H1 (cell line): ENCODE results near the gene VAV2.

Experiments
- BACH1 ChIP-seq: IDR thresholded peaks from 2 replicates; pipeline ENCODE4 v1.6.1; 2012; ENCODE audit warnings: low read length, improper control_type of control experiment
- CREB1 ChIP-seq: IDR thresholded peaks from 2 replicates; pipeline ENCODE4 v1.6.1; 2012; ENCODE audit warnings: inconsistent platforms
- CTBP2 ChIP-seq: IDR thresholded peaks from 2 replicates; pipeline ENCODE4 v1.7.0; 2011; ENCODE audit warnings: borderline replicate concordance, mild to moderate bottlenecking, moderate library complexity, mixed read lengths, low read length; ENCODE audit not compliant: insufficient read depth, insufficient read length
- EP300 ChIP-seq, 2 experiments: IDR thresholded peaks; 1 replicate in 1 of 2; 2 replicates in 1 of 2; pipeline ENCODE4 v1.6.1; 2011 to 2012; ENCODE audit warnings: low read depth in 2 of 2, low read length in 2 of 2, mild to moderate bottlenecking in 2 of 2, borderline replicate concordance in 1 of 2, inconsistent platforms in 1 of 2, moderate library complexity in 1 of 2
- EZH2 ChIP-seq: fragments of 200-600 bp; sonication (generic); IDR thresholded peaks from 2 replicates; pipeline ENCODE4 v1.7.1; 2012; ENCODE audit warnings: low read depth, mild to moderate bottlenecking, moderate library complexity, low read length, inconsistent platforms; ENCODE audit not compliant: severe bottlenecking
- FOSL1 ChIP-seq: IDR thresholded peaks from 2 replicates; pipeline ENCODE4 v1.6.1; 2011; ENCODE audit warnings: mild to moderate bottlenecking, low read depth, low read length, moderate library complexity; ENCODE audit not compliant: insufficient read depth
- KDM5A ChIP-seq: fragments of 200-600 bp; IDR thresholded peaks from 2 replicates; pipeline ENCODE4 v1.7.1; 2012; ENCODE audit warnings: mild to moderate bottlenecking, low read length, inconsistent platforms, mixed read lengths
- POLR2A ChIP-seq, 2 experiments: IDR thresholded peaks; 1 replicate in 1 of 2; 2 replicates in 1 of 2; pipeline ENCODE4 v1.6.1; 2011; ENCODE audit warnings: low read depth in 2 of 2, low read length in 2 of 2, mild to moderate bottlenecking in 2 of 2; ENCODE audit errors: control extremely low read depth in 1 of 2
- POLR2AphosphoS5 ChIP-seq: IDR thresholded peaks from 2 replicates; pipeline ENCODE4 v1.6.1; 2011; ENCODE audit warnings: low read depth, low read length
- SP1 ChIP-seq: IDR thresholded peaks from 2 replicates; pipeline ENCODE4 v1.6.1; 2011; ENCODE audit warnings: low read depth, low read length
- TF ChIP-seq, protein P1 (sequence below): IDR thresholded peaks from 2 replicates; pipeline ENCODE4 v1.6.1; 2012; ENCODE audit warnings: inconsistent platforms
- TF ChIP-seq, protein P2 (sequence below), 3 experiments: IDR thresholded peaks; 1 replicate in 2 of 3; 2 replicates in 1 of 3; pipeline versions ENCODE4 v1.5.1 to v1.6.1; 2011; ENCODE audit warnings: low read length in 3 of 3, mild to moderate bottlenecking in 3 of 3, inconsistent platforms in 2 of 3, low read depth in 1 of 3, moderate library complexity in 1 of 3; ENCODE audit not compliant: insufficient read depth in 1 of 3; ENCODE audit errors: control extremely low read depth in 1 of 3
- TF ChIP-seq, protein P3 (sequence below): IDR thresholded peaks from 2 replicates; pipeline ENCODE4 v1.6.1; 2011; ENCODE audit warnings: low read length, improper control_type of control experiment
- TF ChIP-seq, protein P4 (sequence below): IDR thresholded peaks from 2 replicates; pipeline ENCODE4 v1.6.1; 2012; ENCODE audit warnings: low read length, inconsistent platforms

DNA sequence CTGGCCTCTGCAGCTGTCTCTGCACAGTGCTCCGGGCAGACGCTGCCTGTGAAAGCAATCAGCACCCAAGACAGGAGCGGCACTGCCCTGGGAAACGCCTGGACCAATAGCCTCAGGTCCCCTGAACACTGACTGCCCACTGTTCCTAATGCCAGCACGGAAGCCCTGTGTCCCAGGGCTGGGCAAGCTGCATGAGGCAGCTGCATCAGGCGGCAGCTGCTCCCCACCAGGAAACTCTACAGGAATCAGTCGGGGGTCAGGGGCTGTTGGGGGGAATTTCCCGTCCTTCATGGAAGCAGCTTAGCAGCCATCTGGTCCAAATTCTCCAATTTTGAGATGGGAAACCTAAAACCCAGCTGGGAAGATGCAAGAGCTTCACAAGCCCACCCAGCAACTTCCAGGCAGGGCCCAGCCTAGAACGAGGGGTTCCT is 118.6 kb downstream of the VAV2 start:
- TF ChIP-seq SP1 (no peak), EZH2 (no peak), FOSL1 (no peak), POLR2A (IDR thresholded peaks at IDR 0.05; ENCODE audit: control extremely low read depth in 1 of 2, low read depth in 2 of 2, low read length in 2 of 2) (no peak), KDM5A (no peak), EP300 (IDR thresholded peaks at IDR 0.05; ENCODE audit: borderline replicate concordance in 1 of 2, low read depth in 2 of 2, low read length in 2 of 2) (no peak), CREB1 (no peak), CTBP2 (no peak), POLR2AphosphoS5 (no peak), BACH1 (no peak)
- TF ChIP-seq, protein P1, sequence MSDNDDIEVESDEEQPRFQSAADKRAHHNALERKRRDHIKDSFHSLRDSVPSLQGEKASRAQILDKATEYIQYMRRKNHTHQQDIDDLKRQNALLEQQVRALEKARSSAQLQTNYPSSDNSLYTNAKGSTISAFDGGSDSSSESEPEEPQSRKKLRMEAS: no peak
- TF ChIP-seq, protein P2, sequence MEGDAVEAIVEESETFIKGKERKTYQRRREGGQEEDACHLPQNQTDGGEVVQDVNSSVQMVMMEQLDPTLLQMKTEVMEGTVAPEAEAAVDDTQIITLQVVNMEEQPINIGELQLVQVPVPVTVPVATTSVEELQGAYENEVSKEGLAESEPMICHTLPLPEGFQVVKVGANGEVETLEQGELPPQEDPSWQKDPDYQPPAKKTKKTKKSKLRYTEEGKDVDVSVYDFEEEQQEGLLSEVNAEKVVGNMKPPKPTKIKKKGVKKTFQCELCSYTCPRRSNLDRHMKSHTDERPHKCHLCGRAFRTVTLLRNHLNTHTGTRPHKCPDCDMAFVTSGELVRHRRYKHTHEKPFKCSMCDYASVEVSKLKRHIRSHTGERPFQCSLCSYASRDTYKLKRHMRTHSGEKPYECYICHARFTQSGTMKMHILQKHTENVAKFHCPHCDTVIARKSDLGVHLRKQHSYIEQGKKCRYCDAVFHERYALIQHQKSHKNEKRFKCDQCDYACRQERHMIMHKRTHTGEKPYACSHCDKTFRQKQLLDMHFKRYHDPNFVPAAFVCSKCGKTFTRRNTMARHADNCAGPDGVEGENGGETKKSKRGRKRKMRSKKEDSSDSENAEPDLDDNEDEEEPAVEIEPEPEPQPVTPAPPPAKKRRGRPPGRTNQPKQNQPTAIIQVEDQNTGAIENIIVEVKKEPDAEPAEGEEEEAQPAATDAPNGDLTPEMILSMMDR (IDR thresholded peaks at IDR 0.05; ENCODE audit: control extremely low read depth in 1 of 3, insufficient read depth in 1 of 3, low read depth in 1 of 3, low read length in 3 of 3): no peak
- TF ChIP-seq, protein P3, sequence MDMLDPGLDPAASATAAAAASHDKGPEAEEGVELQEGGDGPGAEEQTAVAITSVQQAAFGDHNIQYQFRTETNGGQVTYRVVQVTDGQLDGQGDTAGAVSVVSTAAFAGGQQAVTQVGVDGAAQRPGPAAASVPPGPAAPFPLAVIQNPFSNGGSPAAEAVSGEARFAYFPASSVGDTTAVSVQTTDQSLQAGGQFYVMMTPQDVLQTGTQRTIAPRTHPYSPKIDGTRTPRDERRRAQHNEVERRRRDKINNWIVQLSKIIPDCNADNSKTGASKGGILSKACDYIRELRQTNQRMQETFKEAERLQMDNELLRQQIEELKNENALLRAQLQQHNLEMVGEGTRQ: no peak
- TF ChIP-seq, protein P4, sequence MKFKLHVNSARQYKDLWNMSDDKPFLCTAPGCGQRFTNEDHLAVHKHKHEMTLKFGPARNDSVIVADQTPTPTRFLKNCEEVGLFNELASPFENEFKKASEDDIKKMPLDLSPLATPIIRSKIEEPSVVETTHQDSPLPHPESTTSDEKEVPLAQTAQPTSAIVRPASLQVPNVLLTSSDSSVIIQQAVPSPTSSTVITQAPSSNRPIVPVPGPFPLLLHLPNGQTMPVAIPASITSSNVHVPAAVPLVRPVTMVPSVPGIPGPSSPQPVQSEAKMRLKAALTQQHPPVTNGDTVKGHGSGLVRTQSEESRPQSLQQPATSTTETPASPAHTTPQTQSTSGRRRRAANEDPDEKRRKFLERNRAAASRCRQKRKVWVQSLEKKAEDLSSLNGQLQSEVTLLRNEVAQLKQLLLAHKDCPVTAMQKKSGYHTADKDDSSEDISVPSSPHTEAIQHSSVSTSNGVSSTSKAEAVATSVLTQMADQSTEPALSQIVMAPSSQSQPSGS: no peak
